AG04450 (cell line): Measurements from ENCODE around the gene DTX2. TPM values are rescaled to one million over a fixed set of nuclear protein-coding genes. Genes with fewer than 3 reads are reported as not detected.
"Not testable (repeated sequence)": the region's sequence is repeated elsewhere in the genome, so short reads cannot be mapped to it uniquely, and the experiment has no call there.

Experiments used
- CTCF ChIA-PET: fragments of 300-600, 350-600 bp; formaldehyde crosslinking; extraction: SDS; loops from one replicate; lab custom pipeline; 2022; ENCODE audit warnings: antibody characterized with exemption, inconsistent platforms; lab: Charles Lee
- POLR2A ChIA-PET: fragments of 350-600 bp; formaldehyde crosslinking; extraction: SDS; loops from one replicate; lab custom pipeline; 2021; ENCODE audit warnings: antibody characterized with exemption, inconsistent platforms; lab: Yijun Ruan, JAX
- DNase-seq: peaks from one replicate; pipeline ENCODE4 v3.0.0-alpha.2; 2011; ENCODE audit warnings: low read depth, low spot score
- H3K27ac ChIP-seq: one replicate; pipeline ENCODE4 v1.5.1; 2012; ENCODE audit warnings: low read depth, low read length, control low read depth
- H3K27me3 ChIP-seq: one replicate; pipeline ENCODE4 v1.6.0; 2012; ENCODE audit warnings: low read length; ENCODE audit not compliant: control insufficient read depth, insufficient read depth
- H3K4me3 ChIP-seq: 2 replicates; pipeline ENCODE4 v1.5.1; 2011; ENCODE audit warnings: mild to moderate bottlenecking, low read depth, low read length, control low read depth
- H3K9me3 ChIP-seq: 2 replicates; pipeline ENCODE4 v1.5.1; 2012; ENCODE audit warnings: low read length; ENCODE audit not compliant: control insufficient read depth, insufficient read depth
- polyA minus RNA-seq: library from RNA; depleted of rRNA, polyadenylated mRNA; stranded (reverse); fragments of >200 nt; gene quantifications from 2 replicates; pipeline ENCODE4 v1.2.3, GENCODE V29; 2011; rRNA and poly(A)+ RNA removed
- polyA plus RNA-seq: library from polyadenylated mRNA; depleted of rRNA; stranded (reverse); fragments of >200 nt; gene quantifications from 2 replicates; pipeline ENCODE4 v1.2.3, GENCODE V29; 2011; rRNA removed
- TF ChIP-seq, protein P1 (sequence below): IDR thresholded peaks from 2 replicates; pipeline ENCODE4 v1.5.1; 2011; ENCODE audit warnings: low read depth, low read length, control low read depth, inconsistent platforms

DTX2 gene
- polyA plus RNA-seq (2.6 and 4.2 TPM in 2 replicates), polyA minus RNA-seq (8.8 and 11.4 TPM in 2 replicates)

DNA sequence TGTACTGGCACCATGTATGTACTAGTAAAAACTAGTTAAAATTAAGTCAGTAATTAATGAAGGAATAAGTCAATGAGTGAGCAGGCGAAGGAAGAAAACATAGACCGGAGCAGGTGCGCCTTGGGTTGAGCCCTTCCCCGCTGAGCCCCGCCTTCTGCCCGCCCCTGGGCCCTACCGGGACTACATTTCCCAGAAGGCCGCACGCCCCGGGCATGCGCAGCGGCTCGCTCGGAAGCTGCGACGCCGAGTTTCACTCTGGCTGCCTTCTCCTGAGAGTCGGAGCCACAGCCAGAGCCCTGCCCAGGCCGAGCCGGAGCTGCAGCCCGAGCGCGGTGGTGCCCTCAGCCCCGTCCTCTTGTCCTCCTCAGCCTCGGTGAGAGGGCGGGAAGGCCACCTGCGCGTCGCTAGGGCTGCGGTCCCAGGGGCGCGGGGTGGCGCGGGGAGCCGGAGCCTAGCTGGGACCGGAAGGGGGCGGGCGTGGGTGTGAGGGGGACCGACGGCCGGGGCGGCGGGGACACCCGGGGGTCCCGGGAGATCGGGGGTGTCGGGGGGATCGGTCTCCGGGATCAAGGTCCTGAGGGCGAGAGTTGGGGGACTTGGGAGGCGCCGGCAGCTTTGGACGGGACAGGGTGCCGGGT lies at the start of gene DTX2:
Gene DTX2, plus strand, starts transcription at position 246 of the 638 bp plus-strand sequence. CDS start 18,801 bp downstream, outside the sequence.
- H3K9me3 ChIP-seq, CTCF ChIA-PET, POLR2A ChIA-PET, H3K27me3 ChIP-seq, H3K27ac ChIP-seq, DNase-seq: not testable (repeated sequence)
- peak within 1 kb of the TSS; percentile 50 for H3K4me3 ChIP-seq

DNA sequence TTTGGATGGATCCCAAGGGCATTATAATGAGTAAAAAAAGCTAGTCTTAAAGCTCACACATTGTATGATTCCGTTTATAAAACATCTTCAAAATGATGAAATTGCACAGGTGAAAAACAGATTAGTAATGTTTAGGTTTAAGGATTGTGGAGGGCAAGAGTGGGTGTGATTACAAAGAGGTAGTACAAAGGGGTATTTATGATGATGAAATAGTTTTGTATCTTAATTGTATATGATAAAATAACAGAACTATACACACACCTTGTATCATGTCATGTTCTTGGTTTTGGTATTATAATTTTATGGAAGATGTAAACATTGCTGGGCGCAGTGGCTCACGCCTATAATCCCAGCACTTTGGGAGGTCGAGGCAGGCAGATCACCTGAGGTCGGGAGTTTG lies 49.3 kb upstream of the DTX2 start:
- TF ChIP-seq, protein P1, sequence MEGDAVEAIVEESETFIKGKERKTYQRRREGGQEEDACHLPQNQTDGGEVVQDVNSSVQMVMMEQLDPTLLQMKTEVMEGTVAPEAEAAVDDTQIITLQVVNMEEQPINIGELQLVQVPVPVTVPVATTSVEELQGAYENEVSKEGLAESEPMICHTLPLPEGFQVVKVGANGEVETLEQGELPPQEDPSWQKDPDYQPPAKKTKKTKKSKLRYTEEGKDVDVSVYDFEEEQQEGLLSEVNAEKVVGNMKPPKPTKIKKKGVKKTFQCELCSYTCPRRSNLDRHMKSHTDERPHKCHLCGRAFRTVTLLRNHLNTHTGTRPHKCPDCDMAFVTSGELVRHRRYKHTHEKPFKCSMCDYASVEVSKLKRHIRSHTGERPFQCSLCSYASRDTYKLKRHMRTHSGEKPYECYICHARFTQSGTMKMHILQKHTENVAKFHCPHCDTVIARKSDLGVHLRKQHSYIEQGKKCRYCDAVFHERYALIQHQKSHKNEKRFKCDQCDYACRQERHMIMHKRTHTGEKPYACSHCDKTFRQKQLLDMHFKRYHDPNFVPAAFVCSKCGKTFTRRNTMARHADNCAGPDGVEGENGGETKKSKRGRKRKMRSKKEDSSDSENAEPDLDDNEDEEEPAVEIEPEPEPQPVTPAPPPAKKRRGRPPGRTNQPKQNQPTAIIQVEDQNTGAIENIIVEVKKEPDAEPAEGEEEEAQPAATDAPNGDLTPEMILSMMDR: no peak
- no peak overlapping the region for H3K27ac ChIP-seq
- peaks cover 23% of the 10 kb centered on the region for H3K27me3 ChIP-seq
- no peak overlapping the region for H3K4me3 ChIP-seq
- CTCF ChIA-PET: no interaction called here
- no peaks in the 10 kb centered on the region for H3K9me3 ChIP-seq
- POLR2A ChIA-PET: interaction anchor here (0.7 to 1.0 kb wide), 2 partner anchors 10 to 53 kb away, joined by 3 read pairs; partner anchors contain the start of gene YWHAG
- no peak for DNase-seq

DNA sequence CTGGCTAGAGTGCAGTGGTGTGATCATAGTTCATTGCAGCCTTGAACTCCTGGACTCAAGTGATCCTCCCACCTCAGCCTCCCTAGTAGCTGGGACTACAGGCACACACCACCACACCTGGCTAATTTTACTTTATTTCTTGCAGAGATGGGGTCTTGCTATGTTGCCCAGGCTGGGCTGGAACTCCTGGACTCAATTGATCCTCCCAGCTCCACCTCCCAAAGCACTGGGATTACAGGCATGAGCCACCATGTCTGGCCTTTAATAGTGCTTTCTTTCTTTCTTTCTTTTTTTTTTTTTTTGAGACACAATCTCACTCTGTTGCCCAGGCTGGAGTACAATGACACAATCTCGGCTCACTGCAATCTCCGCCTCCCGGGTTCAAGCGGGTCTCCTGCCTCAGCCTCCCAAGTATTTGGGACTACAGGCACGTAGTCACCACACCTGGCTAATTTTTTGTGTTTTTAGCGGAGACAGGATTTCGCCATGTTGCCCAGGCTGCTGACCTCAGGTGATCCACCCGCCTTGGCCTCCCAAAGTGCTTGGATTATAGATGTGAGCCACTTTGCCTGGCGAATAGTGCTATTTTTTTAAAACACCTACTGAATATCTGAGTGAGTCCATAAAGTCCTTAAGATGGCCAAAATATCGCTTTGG lies 43.7 kb upstream of the DTX2 start:
- not testable (repeated sequence) for H3K27me3 ChIP-seq, H3K27ac ChIP-seq, DNase-seq, H3K4me3 ChIP-seq, H3K9me3 ChIP-seq
- CTCF ChIA-PET: interaction anchor here (0.7 kb wide), 1 partner anchor 58 kb away, joined by 4 read pairs; no protein-coding TSS in a partner anchor
- POLR2A ChIA-PET: interaction anchor here (0.7 kb wide), 1 partner anchor 112 kb away, joined by 4 read pairs; no protein-coding TSS in a partner anchor

DNA sequence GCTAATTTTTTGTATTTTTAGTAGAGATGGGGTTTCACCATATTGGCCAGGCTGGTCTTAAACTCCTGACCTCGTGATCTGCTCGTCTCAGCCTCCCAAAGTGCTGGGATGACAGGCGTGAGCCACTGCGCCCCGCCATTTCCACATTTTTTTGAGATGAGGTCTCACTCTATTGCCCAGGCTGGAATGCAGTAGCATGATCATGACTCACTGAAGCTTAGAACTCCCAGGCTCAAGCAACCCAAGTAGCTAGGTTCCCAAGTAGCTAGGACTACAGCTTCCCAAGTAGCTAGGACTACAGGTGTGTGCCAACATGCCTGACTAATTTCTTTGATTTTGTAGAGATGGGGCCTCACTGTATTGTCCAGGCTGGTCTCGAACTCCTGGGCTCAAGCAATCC lies 40.4 kb upstream of the DTX2 start:
- H3K4me3 ChIP-seq, H3K27ac ChIP-seq, DNase-seq, POLR2A ChIA-PET, H3K9me3 ChIP-seq, H3K27me3 ChIP-seq, CTCF ChIA-PET: not testable (repeated sequence)

DNA sequence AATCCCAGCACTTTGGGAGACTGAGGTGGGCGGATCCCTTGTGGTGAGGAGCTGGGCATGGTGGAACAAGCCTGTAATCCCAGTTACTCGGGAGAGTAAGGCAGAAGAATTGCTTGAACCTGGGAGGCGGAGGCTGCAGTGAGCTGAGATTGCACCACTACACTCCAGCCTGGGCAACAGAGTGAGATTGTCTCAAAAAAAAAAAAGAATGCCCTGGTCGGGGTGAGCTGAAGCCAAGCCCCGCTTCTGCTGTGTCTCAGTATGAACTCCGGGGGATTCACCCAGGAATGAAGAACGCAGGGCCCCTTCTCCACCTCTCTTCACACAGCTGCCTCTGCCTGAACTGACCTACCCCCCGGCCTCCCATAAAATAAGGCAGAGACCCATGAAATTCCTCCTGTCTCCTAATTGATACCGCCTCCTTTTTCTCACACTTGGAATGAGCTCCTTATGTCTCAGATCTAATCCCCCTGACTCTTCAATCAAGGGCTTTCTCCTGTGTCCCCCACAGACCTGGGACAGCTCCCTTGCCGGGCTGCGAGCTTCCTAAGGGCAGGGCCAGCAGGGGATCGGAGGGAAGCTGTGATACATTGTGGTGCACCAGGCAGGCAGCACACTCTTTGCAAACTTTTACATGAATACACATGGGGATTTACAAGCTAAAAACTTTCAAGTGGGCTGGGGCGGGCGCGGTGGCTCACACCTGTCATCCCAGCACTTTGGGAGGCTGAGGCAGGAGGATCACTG lies 37.7 kb upstream of the DTX2 start:
- ChIA-PET POLR2A (no interaction called here), CTCF (interaction anchor here (0.6 kb wide), 1 partner anchor 382 kb away, joined by 3 read pairs; no protein-coding TSS in a partner anchor)
- TF ChIP-seq, protein P1: no peak
- no peak for DNase-seq
- Histone ChIP-seq H3K9me3 (no peaks in the 10 kb centered on the region; the same call in none of the 2 replicates), H3K27ac (no peak overlapping the region), H3K27me3 (peaks cover 2% of the 10 kb centered on the region), H3K4me3 (no peak overlapping the region)

DNA sequence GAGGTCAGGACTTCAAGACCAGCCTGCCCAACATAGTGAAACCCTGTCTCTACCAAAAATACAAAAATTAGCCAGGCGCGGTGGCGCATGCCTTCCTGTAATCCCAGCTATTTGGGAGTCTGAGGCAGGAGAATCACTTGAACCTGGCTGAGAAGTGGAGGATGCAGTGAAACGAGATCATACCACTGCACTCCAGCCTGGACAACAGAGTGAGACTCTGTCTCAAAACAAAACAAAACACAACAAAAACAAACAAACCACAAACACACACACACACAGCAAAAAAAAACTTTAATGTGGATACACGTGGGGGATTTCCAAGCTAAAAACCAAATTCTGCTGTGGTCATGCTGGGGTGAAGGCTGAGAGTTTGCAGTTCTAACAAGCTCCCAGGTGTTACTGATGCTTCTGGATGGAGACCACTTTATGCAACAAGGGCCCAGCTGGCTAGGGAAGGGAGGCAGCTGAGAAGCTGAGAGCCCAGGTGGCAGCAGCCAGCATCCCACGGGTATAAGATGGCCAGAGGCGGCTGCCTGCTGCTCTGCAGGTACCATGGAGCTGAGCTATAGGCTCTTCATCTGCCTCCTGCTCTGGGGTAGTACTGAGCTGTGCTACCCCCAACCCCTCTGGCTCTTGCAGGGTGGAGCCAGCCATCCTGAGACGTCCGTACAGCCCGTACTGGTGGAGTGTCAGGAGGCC lies 36.9 kb upstream of the DTX2 start, which contains the start of gene ZP3:
Gene ZP3, plus strand, starts transcription at position 538 of the 699 bp plus-strand sequence. Its CDS starts 15 bp downstream, at position 553.
- CTCF ChIA-PET: interaction anchor here (0.6 kb wide), 1 partner anchor 381 kb away, joined by 3 read pairs; no protein-coding TSS in a partner anchor
- POLR2A ChIA-PET: no interaction called here
- H3K27ac ChIP-seq: no peak within 1 kb of the TSS

More for the DNA sequence above, 36.9 kb upstream of the DTX2 start, which contains the start of gene ZP3:
- TF ChIP-seq, protein P1: no peak
- DNase-seq: no peak
- no peaks in the 10 kb centered on the region; the same call in none of the 2 replicates for H3K9me3 ChIP-seq
- peaks cover 2% of the 10 kb centered on the region for H3K27me3 ChIP-seq
- no peak within 1 kb of the TSS for H3K4me3 ChIP-seq
